Islet precursor cell (in vitro differentiated cells): Measurements from ENCODE around the gene SH2D6.
"Not testable (repeated sequence)": the region's sequence is repeated elsewhere in the genome, so short reads cannot be mapped to it uniquely, and the experiment has no call there.

Experiments used
- DNase-seq: peaks from one replicate; pipeline ENCODE4 v3.0.0-alpha.2; 2018

Gene SH2D6

GRCh38 chr2:85418132-85419008 lies at the start of gene SH2D6:
Gene SH2D6, plus strand, starts transcription at chr2:85418714. Its CDS starts 10,752 bp downstream, at chr2:85429466.
- peak; percentile 94 for DNase-seq

- DNase-seq, result no peak
Observed at GRCh38 chr2:85368921-85369320, 49.6 kb upstream of the SH2D6 start.

DNA sequence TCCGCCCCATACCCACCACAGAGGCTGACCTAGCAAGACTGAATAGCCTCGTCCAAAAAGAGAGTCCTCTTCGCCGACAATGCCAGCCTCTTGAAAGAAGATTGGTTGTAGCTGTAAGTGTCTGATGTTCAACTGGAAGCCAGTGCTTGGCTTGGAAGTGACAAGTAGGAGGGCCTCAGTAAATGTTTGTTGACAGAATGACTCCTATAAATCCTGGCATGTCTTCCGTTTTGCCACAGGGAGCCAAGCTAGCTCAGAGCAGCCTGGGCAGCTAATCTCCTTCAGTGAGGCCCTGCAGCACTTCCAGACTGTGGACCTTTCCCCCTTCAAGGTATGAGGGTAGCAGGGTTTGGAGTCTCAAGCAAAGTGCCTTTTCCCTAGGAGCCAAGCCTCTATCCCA lies 49.0 kb upstream of the SH2D6 start:
- DNase-seq, result no peak

DNA sequence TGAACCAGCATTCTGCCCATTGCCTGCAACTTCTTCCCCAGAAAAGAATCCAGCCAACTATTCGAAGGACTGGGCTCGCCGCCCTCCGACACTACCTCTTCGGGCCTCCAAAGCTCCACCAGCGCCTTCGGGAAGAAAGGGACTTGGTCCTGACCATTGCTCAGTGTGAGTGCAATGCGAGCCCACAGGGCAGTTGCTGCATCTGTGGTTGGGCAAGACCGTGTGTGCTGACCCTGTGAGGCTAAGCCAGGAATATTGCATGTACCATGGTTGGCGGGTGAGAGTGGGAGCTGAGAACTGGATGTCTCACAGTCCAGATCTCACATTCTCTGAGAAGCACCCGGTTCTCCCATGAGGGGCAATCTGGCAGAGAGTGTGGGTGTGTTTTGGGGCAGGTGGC lies 47.5 kb upstream of the SH2D6 start:
- DNase-seq, result no peak

GRCh38 chr2:85376291-85377065 lies 42.0 kb upstream of the SH2D6 start:
- DNase-seq, result no peak

- no peak for DNase-seq
Observed at GRCh38 chr2:85377083-85377482, 41.4 kb upstream of the SH2D6 start.

DNA sequence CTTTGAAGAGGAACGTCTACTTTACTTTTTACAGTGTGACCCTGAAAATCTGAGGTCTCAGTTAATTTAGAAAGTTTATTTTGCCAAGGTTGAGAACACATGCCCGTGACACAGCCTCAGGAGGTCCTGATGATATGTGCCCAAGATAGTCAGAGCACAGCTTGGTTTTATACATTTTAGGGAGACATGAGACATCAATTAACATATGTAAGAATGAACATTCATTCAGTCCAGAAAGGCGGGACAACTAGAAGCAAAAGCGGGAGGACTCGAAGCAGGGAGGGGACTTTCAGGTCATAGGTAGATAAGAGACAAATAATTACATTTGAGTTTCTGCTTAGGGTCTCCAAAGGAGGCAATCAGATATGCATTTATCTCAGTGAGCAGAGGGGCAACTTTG lies 40.3 kb upstream of the SH2D6 start:
- no peak for DNase-seq

GRCh38 chr2:85380048-85380447 lies 38.5 kb upstream of the SH2D6 start:
- no peak for DNase-seq

DNA sequence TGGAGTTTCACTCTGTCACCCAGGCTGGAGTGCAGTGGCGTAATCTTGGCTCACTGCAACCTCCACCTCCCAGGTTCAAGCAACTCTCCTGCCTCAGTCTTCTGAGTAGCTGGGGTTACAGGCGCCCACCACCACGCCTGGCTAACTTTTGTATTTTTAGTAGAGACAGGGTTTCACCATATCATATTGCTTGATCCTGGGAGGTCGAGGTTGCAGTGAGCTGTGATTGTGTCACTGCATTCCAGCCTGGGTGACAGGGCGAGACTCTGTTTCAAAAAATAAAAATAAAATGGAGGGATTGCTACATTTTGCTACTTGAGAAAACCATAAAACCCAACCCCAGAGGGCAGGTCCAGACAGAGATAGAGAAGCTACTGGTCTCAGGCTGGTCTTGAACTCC lies 35.4 kb upstream of the SH2D6 start:
- not testable (repeated sequence) for DNase-seq

DNA sequence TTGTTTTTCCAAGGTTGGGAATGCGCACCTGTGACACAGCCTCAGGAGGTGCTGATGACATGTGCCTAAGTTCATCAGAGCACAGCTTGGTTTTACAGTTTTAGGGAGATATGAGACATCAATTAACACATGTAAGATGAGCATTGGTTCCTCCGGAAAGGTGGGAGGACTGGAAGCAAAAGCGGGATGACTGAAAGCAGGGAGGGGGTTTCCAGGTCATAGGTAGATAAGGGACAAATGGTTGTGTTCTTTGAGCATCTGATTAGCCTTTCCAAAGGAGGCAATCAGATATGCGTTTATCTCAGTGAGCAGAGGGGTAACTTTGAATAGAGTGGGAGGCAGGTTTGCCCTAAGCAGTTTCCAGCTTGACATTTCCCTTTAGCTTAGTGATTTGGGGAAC lies 34.7 kb upstream of the SH2D6 start:
- DNase-seq, result no peak

DNA sequence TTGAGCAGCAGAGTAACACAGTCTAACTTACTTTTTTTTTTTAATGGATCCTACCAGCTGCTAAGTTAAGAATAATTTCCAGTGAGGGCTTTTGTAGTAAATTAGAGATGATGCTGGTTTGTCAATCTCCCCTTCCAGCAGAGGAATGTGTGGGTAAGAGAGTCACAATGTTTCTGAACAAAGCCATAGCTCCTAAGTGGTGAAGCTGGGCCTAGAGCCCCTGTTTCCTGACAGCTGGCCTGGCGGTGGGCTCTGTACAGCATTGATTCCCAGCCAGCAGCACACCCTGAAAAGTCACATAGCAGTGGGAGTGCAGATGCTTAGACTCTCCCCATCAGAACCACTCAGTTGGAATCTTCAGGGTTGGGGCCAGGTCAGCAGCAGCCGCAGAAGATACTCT lies 32.8 kb upstream of the SH2D6 start:
- no peak for DNase-seq

GRCh38 chr2:85387754-85388153 lies 30.8 kb upstream of the SH2D6 start:
- DNase-seq, result no peak

- no peak for DNase-seq
Observed at GRCh38 chr2:85388878-85389538, 29.5 kb upstream of the SH2D6 start.

DNA sequence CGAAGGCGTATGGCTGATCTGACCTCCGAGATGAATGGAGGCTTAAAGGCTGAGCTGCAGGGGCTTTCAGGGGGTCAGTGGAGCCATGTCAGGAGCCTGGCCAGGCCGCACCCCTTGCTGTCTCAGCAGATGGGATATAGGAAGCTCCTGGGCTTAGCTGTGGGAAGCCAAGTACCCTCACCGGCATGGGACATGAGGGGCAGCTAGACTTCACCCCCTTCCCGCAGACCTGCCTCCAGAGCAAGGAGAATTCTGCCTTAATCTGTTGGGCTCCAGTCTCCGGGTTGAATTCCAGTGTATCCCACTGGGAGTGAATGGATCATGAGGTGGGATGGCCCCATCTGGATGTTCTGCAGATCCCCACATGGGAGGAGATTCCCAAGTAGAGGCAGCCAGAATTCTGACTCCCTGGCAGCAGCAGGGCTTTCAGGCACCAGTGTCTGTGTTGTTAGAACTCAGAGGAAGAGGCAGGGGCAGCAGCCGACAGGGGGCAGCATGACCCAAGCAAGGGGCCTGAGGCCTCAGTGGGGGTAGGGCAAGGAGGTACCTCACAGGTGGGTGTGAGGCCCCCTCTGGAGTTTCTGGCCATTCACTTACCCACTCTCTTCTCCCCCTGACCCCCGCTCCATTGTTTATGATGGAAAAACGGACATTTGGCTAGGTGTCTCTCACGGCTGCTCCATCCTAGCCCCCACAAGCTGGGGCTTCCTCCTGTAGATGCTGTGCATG lies 27.4 kb upstream of the SH2D6 start:
- peak; percentile 85 for DNase-seq

- peak; percentile 38 for DNase-seq
Observed at GRCh38 chr2:85393836-85394235, 24.7 kb upstream of the SH2D6 start.

DNA sequence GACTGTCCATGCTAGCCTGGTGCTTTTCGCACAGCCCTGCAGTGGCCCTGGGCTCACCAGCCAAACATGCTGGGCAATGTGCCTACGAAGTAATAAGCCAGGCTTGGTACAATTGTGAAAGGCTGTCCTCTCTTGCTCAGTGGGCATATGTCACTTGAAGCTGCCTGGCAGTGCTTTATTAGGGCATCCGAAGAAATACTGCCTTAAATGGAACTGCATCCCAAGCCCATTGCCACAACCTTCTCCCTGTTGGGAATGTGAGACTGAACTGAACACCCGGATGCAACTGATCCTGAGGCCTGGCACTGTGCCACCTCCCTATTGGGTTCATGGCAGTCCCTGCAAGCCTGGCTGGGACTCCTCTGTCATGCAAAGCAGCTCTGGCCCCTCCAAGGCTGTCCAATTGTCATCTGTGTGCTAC lies 24.2 kb upstream of the SH2D6 start:
- no peak for DNase-seq

DNA sequence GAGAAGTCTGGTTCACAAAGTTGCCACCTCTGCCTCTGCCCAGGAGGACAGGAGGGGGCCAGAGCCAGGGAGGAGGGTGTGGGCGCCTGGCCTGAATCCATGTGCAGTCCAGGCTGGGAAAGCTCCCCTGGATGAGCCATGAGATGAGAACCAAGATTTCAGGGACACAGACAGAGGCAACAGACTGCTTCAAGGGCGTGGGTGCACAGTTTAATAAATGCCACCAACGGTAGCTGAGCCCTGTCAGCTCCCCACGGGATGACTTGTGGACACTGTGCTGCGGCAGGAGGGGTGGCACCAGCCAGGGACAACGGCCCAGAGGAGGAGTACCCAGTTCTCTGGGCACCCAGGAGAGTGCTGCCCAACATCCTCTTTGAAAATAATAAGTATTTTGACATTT lies 23.5 kb upstream of the SH2D6 start:
- peak; percentile 34 for DNase-seq

- peak; percentile 9 for DNase-seq
Observed at GRCh38 chr2:85395912-85396475, 22.5 kb upstream of the SH2D6 start.

DNA sequence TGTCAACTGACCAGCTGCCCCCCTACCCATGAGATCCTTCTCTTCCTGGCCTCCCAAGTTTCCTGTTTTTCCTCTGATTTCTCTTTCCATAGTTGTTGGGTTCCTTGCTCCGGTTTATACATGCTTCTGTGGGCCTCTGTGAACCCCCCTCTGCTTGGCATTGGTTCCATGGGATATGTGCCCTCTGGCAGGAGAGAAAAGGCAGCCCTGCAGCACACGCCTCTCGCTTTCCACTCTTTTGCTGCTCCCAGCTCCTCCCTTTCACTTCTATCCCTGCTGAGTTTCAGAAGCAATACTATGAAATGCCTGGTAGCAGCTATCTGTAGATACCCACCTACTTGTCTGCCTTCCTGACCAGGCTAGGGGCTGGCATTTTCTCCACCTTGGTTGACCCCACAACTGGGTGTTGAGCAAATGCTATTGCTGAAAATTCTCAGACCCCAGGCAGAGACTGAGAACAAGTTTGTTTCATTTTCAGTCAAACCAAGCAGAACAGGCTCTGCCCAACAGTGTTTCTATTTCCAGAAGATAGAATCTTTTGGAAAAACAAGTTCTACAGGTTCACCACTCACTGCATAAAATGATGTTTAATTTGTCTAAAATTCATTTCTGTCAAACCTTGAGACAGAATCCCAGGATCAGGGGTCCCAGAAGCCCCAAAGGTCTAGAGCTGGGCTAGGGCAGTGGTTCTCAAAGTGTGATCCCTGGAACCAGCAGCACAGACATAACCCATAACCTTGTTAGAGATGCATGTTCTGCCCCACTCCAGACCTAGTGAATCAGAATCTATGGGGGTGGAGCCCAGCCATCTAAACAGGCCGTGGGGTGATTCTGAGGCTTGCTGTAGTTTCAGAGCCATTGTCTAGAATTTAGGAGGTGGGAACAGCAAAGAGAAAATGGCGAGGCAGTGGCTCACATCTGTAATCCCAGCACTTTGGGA lies 21.7 kb upstream of the SH2D6 start:
- peak; percentile 51 for DNase-seq

DNA sequence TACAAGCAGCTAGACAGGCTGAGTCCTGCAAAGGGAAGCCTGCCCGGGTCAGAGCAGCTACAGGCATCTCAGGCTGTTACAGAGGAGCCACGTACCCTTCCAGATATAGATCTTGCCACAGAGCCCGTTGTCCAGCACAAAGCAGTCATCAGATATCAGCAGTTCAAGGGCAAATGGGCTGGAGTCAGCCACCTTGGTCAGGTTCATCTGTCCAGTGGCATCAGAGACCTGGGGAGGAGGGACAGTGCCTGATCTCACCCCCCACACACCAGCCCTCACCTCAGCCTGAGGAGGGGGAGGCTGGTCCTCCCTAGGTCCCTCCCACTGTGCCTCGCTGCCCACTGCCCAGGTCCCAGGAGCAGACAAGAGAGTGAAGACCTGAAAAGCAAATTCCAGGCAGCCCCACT lies 20.6 kb upstream of the SH2D6 start:
- peak; percentile 29 for DNase-seq
